Upper lobe of left lung (tissue), 6 donors: ENCODE measurements around the gene FNDC1. TPM values are rescaled to one million over a fixed set of nuclear protein-coding genes. Genes with fewer than 3 reads are reported as not detected.

ENCODE experiments used
- ATAC-seq, 2 donors: fragments of 200-7000 bp; cut with Tn5 transposase; one replicate each; pipeline ENCODE4 v1.9.1; 2022; ENCODE audit warnings: mild to moderate bottlenecking in 2 of 2, moderate library complexity in 2 of 2; ENCODE audit not compliant: low FRiP score in 2 of 2
- DNase-seq, 2 donors: peaks; one replicate each; pipeline ENCODE4 v3.0.0-alpha.2; 2019 to 2020
- H3K27ac ChIP-seq, 4 donors: fragments of 200-600 bp; sonication (generic); one replicate each; pipeline ENCODE4 v1.5.1; 2016 to 2019
- H3K27me3 ChIP-seq, 4 donors: fragments of 200-600 bp; sonication (generic); one replicate each; pipeline ENCODE4 v1.5.1; 2017 to 2019
- H3K36me3 ChIP-seq, 4 donors: fragments of 200-600 bp; sonication (generic); one replicate each; pipeline ENCODE4 v1.5.1; 2016 to 2019
- H3K4me1 ChIP-seq, 4 donors: fragments of 200-600 bp; sonication (generic); one replicate each; pipeline ENCODE4 v1.5.1; 2018 to 2019
- H3K4me3 ChIP-seq, 4 donors: fragments of 200-600 bp; sonication (generic); one replicate each; pipeline ENCODE4 v1.5.1; 2017 to 2019; ENCODE audit warnings: mild to moderate bottlenecking in 2 of 4, moderate library complexity in 1 of 4
- H3K9me3 ChIP-seq, 4 donors: fragments of 200-600 bp; sonication (generic); one replicate each; pipeline ENCODE4 v1.5.1; 2018 to 2019
- CTCF ChIP-seq, 6 experiments: fragments of 450-650 bp in 4 of 6; fragments of 200-600 bp in 2 of 6; sonication (generic) in 2 of 6; IDR thresholded peaks; one replicate each; pipeline ENCODE4 v1.5.1; 2016 to 2019; ENCODE audit warnings: antibody characterized with exemption in 6 of 6
- EP300 ChIP-seq, 4 donors: sonication (generic); formaldehyde crosslinking; IDR thresholded peaks; one replicate each; pipeline ENCODE4 v1.5.1; 2017; ENCODE audit warnings: antibody characterized with exemption in 4 of 4, control low read depth in 2 of 4
- POLR2A ChIP-seq, 4 donors: fragments of 450-650 bp; IDR thresholded peaks; one replicate each; pipeline ENCODE4 v1.5.1; 2016 to 2017; ENCODE audit warnings: antibody characterized with exemption in 4 of 4, mild to moderate bottlenecking in 2 of 4
- POLR2AphosphoS5 ChIP-seq, 2 donors: sonication (generic); formaldehyde crosslinking; IDR thresholded peaks; one replicate each; pipeline ENCODE4 v1.5.1; 2017; ENCODE audit warnings: antibody characterized with exemption in 2 of 2
- WGBS, 2 donors: methylation state at CpG; one replicate each; pipeline ENCODE4 v1.1.5; 2017 to 2018; 5-methylcytosine and 5-hydroxymethylcytosine counted together
- total RNA-seq, 6 donors: library from RNA; depleted of rRNA in 4 of 6; stranded (reverse); fragments of >200 nt in 4 of 6; gene quantifications; one replicate each; pipeline versions ENCODE4 v1.1.0 to v1.2.1, GENCODE V29; 2016 to 2021
- donor health status: DM: no; HTN: no; CAD: no; lungs with moderate emphysema.
- donor health status: DM: no; HTN: yes; CAD: no; lungs with severe emphysema.

FNDC1 gene
- total RNA-seq, 6 donors from 2014 or later: 0.30 to 1.8 (median 0.65) TPM; not detected in 2

GRCh38 chr6:159229651-159230051 is 60.5 kb downstream of the FNDC1 start:
- peak in 1 of 2 donors; percentile 38 for ATAC-seq
- peaks cover 0 to 15% (median 6%) of the 10 kb centered on the region in 4 donors for H3K27me3 ChIP-seq
- TF ChIP-seq EP300 (IDR thresholded peaks at IDR 0.05) (no peak), CTCF (IDR thresholded peaks at IDR 0.05) (no peak), POLR2A (IDR thresholded peaks at IDR 0.05) (no peak), POLR2AphosphoS5 (IDR thresholded peaks at IDR 0.05) (no peak)

GRCh38 chr6:159232106-159232645 is 63.0 kb downstream of the FNDC1 start:
- no peak overlapping the region for H3K27ac ChIP-seq
- peak in 1 of 2 donors; percentile 79 for DNase-seq
- no peaks in the 10 kb centered on the region for H3K9me3 ChIP-seq
- H3K36me3 ChIP-seq: no peaks in the 10 kb centered on the region
- TF ChIP-seq EP300 (IDR thresholded peaks at IDR 0.05): no peak
- no peak for TF ChIP-seq CTCF (IDR thresholded peaks at IDR 0.05)
- no peak for TF ChIP-seq POLR2AphosphoS5 (IDR thresholded peaks at IDR 0.05)
- TF ChIP-seq POLR2A (IDR thresholded peaks at IDR 0.05): no peak
- 82 to 94% methylated on average over 18 to 35 of the region's 38 CpGs for WGBS, 2 donors
- peaks cover 0 to 15% (median 6%) of the 10 kb centered on the region in 4 donors for H3K27me3 ChIP-seq
- peaks cover 0 to 9% (median 2%) of the 10 kb centered on the region in 4 donors for H3K4me1 ChIP-seq
- no peak overlapping the region for H3K4me3 ChIP-seq
- no peak for ATAC-seq

More at GRCh38 chr6:159229651-159230051, 60.5 kb downstream of the FNDC1 start:
- H3K4me1 ChIP-seq: peaks cover 0 to 9% (median 2%) of the 10 kb centered on the region in 4 donors
- no peak overlapping the region for H3K4me3 ChIP-seq
- H3K9me3 ChIP-seq: no peaks in the 10 kb centered on the region
- no peak overlapping the region for H3K27ac ChIP-seq
- DNase-seq: no peak
- 69 to 74% methylated on average over 8 of the region's 8 CpGs for WGBS, 2 donors
- H3K36me3 ChIP-seq: no peaks in the 10 kb centered on the region

- TF ChIP-seq EP300 (IDR thresholded peaks at IDR 0.05): no peak
- no peak for TF ChIP-seq CTCF (IDR thresholded peaks at IDR 0.05)
- TF ChIP-seq POLR2AphosphoS5 (IDR thresholded peaks at IDR 0.05): no peak
- no peak for TF ChIP-seq POLR2A (IDR thresholded peaks at IDR 0.05)
- WGBS, 2 donors: 93 to 94% methylated on average over 17 to 23 of the region's 23 CpGs
- Histone ChIP-seq H3K36me3 (no peaks in the 10 kb centered on the region), H3K27ac (no peak overlapping the region), H3K27me3 (peaks cover 0 to 15% (median 6%) of the 10 kb centered on the region in 4 donors), H3K4me3 (no peak overlapping the region), H3K4me1 (peaks cover 0 to 9% (median 2%) of the 10 kb centered on the region in 4 donors), H3K9me3 (no peaks in the 10 kb centered on the region)
- DNase-seq (peak in 1 of 2 donors; percentile 75), ATAC-seq (no peak)
Measured at GRCh38 chr6:159232751-159233150, 63.6 kb downstream of the FNDC1 start.

GRCh38 chr6:159233365-159234101 is 64.3 kb downstream of the FNDC1 start:
- peak overlapping the region in 1 of 4 donors; percentile 23 for H3K4me3 ChIP-seq
- 19 to 80% methylated on average over 3 to 41 of the region's 66 CpGs for WGBS, 2 donors
- peaks cover 0 to 9% (median 2%) of the 10 kb centered on the region in 4 donors for H3K4me1 ChIP-seq
- peaks cover 0 to 15% (median 6%) of the 10 kb centered on the region in 4 donors for H3K27me3 ChIP-seq
- TF ChIP-seq EP300 (IDR thresholded peaks at IDR 0.05) (no peak), CTCF (IDR thresholded peaks at IDR 0.05) (peak in 1 of 6 experiments; percentile 36)
- ATAC-seq: peak; percentile 34 to 42
- H3K36me3 ChIP-seq: no peaks in the 10 kb centered on the region
- H3K9me3 ChIP-seq: no peaks in the 10 kb centered on the region
- H3K27ac ChIP-seq: no peak overlapping the region
- peak in 1 of 2 donors; percentile 85 for DNase-seq
